AG10803 (cell line): ENCODE measurements around the gene CBX8.

Experiments used
- DNase-seq: peaks from one replicate; pipeline ENCODE4 v3.0.0; 2010; ENCODE audit warnings: low read depth
- H3K4me3 ChIP-seq: 2 replicates; pipeline ENCODE4 v1.5.1; 2011; ENCODE audit warnings: mild to moderate bottlenecking, low read length, control low read depth
- TF ChIP-seq, protein P1 (sequence below): conservative IDR thresholded peaks from 2 replicates; pipeline ENCODE4 v1.5.1; 2011; ENCODE audit warnings: mild to moderate bottlenecking, low read length, control low read depth, inconsistent platforms

The CBX8 gene

DNA sequence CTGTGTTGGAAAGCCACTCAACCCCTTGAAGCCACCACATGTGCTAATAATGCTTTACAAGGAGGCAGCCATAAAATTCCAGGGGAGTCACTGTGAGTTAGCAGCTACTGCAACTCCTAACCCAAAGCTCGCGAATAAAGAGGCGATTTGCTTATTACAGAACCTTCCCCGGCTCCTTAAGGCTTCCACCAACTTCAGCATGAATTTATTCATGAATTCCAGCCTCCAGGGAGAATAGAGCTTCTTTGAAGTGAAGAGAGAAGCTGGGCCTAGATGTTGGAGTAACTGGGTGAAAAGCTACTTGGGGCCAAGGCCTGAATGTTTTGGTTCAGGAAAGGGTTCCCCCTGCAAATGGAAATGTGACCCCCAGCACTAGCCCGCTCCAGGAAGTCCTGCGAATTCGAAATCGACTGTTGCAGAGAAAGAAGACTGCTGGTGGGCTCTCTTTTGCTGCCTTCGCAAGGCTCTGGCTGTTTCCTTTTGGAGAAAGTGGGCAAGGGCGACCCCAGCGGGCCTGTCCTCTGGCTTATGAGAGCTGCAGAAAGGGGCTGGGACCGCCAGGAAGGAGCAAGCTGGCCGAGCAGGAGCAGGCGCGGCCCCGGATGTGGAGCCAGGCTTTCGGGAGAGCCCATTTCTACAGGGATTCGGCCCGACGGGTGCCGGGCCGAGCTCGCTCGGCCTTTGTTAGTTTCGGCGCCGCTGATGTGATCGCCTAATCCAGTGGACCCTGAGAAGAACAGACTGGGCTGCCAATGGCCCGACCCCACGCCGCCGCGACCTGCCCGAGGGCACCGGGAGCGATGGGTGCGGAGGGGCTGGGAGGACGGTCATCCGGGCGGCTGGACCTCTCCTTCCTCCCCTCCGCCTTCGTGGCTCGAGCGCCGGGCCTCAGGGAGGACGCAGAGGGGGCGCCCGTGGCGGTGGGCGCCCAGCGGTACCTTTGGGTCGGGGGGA, 7.6 kb downstream of the CBX8 start:
- TF ChIP-seq, protein P1, sequence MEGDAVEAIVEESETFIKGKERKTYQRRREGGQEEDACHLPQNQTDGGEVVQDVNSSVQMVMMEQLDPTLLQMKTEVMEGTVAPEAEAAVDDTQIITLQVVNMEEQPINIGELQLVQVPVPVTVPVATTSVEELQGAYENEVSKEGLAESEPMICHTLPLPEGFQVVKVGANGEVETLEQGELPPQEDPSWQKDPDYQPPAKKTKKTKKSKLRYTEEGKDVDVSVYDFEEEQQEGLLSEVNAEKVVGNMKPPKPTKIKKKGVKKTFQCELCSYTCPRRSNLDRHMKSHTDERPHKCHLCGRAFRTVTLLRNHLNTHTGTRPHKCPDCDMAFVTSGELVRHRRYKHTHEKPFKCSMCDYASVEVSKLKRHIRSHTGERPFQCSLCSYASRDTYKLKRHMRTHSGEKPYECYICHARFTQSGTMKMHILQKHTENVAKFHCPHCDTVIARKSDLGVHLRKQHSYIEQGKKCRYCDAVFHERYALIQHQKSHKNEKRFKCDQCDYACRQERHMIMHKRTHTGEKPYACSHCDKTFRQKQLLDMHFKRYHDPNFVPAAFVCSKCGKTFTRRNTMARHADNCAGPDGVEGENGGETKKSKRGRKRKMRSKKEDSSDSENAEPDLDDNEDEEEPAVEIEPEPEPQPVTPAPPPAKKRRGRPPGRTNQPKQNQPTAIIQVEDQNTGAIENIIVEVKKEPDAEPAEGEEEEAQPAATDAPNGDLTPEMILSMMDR = no peak
- no peak for DNase-seq
- no peak overlapping the region for H3K4me3 ChIP-seq

DNA sequence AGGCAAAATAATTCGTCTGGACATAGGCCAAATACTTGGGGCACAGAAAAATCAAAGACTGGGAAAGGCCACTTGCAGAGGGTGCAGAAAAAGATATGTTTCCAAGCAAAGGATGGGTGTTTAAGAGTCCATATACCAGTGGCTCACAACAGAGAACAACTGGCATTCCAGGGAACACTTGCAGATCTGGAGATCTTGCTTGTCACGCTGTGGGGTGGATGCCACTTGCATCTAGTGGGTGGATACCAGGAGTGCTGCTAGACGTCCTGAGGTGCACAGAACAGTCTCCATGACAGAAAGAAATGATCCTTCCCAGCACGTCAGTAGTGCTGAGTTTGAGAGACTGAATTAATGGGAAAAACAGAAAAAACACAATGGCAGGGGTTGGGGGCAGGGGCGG, 8.4 kb downstream of the CBX8 start:
- TF ChIP-seq, protein P1 = no peak
- no peak overlapping the region for H3K4me3 ChIP-seq
- no peak for DNase-seq

DNA sequence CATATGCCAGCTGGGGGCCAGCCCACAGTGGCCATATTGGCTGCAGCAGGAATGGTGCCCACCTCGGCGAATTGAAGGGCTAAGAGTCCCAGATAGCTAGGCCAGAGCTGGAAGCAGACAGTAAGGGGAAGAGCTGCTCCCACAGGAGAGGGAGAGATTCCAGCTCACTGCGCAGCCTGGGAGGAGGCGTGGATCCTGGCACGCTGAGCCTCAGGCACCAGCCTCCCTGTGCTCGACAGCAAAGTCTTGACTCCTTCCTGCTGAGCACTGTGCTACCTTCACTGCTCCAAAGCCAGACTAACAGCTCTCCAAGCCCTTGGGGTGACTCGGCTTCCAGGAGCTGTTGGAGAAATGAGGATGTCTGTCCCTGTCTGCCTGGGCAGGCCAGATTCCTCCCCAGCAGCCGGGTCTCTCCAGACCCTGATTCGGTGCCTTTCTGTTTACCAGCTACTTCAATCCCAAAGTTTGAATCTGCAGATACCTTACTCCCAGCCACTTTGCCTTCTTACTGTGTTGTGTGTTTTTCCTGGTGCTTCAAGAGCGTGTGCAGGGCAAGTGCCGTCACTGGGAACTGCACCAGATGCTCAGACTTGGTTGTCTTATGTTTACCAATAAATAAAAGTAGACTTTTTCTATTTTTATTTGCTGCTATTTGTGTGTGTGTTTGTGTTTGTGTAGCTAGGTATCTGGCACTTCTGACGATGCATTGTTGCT, 9.8 kb downstream of the CBX8 start:
- H3K4me3 ChIP-seq = no peak overlapping the region
- no peak for DNase-seq
- TF ChIP-seq, protein P1 = no peak

DNA sequence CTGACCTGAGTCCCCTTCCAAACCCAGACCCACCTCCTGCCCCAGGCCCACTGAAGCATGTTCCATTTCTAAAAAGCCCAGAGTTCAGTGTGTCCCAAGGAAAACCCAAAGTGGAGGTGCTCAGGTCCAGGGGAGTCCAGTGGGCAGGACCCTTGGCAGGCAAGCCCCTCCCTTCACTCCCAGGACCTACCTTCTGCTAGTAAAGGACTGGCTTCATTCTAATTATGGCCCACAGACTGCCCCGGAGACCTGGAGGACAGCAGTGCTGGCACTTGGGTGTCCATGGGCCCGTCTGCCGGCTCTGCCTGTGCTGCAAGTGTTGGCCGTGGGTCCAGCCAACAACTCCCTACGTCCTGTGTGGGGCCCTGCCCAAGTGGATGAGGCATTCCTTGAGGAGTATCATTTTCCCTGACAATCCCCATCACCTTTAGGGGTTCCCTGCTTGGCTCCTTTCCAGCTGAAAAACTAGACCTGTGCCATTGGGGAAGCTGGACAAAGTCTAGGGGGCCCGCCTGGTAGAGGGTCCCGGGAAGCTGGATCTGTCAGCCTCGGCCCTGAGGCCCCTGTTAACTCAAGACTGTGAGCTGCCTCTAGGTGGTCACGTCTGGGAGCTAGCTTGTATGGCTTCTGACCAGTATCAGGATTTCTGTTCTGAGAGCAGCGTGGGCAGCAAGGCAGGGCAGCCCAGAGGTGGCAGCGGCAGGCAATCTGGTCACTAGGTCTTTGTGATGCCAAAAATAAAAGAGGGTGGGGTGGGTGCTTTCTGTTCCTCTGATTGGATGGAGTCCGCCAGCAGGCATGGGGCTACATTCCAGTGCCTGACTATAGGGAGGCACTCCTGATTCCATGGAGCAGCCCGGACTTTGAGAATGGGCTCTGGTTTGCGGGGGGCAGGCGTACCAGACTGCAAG, 10.7 kb downstream of the CBX8 start:
- TF ChIP-seq, protein P1 = no peak
- no peak overlapping the region for H3K4me3 ChIP-seq
- DNase-seq = no peak

DNA sequence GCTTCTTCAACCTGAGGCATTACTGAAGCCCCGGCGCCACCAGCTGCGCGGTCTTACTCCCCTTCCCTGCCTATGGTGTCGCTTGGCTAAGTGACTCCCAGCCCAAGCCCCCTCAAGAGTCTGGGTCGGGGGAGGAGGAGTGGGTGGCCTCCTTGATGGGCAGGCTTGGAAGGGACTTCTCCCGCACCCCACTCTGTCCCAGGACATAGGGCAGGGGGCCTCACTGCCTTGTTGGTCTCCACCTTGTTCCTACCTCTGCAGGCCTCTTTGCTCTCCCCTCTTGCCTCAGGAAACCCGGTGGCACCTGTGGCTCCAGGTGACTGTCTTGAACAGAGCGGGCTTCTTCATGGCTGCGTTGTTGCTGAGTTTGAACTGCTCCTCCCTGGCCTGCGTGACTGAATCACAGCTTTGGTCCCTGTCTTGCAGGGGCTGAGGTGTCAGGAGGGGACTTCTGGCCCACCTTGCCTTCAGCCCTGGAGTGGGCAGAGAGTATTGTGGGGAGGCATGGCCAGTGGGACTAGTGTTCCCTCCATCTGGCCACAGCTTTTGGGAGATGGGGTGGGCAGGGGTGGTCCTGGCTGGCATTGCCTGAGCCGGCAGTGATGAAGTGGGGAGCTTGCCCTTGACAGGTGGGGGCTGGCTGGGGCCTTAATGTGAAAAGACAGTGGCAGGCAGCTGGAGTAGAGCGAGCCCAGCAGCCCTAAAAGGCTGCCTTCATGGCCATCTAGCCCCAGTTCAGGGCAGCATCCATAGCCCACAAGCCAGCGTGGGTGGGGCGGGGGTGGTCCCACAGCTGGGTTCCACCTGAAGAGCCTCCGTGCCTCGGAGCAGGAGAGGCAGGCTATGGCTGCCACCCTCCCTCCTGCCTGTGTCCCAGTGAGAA, 11.6 kb downstream of the CBX8 start:
- no peak overlapping the region for H3K4me3 ChIP-seq
- TF ChIP-seq, protein P1 = no peak
- DNase-seq = no peak

DNA sequence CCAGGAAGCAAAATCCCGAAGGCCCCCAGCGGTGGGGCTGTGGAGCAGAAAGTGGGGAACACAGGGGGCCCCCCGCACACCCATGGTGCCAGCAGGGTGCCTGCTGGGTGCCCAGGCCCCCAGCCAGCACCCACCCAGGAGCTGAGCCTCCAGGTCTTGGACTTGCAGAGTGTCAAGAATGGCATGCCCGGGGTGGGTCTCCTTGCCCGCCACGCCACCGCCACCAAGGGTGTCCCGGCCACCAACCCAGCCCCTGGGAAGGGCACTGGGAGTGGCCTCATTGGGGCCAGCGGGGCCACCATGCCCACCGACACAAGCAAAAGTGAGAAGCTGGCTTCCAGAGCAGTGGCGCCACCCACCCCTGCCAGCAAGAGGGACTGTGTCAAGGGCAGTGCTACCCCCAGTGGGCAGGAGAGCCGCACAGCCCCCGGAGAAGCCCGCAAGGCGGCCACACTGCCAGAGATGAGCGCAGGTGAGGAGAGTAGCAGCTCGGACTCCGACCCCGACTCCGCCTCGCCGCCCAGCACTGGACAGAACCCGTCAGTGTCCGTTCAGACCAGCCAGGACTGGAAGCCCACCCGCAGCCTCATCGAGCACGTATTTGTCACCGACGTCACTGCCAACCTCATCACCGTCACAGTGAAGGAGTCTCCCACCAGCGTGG, 12.4 kb downstream of the CBX8 start:
- TF ChIP-seq, protein P1 = no peak
- H3K4me3 ChIP-seq = no peak overlapping the region
- DNase-seq = no peak
